ENCODE measurements around the gene ZNF862.
A peak's percentile ranks its signal among the peaks of the same experiment; 100 is the strongest.
"Not testable (repeated sequence)": the region's sequence is repeated elsewhere in the genome, so short reads cannot be mapped to it uniquely, and the experiment has no call there.

ZNF862 gene

GRCh38 chr7:149826344-149827088 lies 11.7 kb upstream of the ZNF862 start:
- ATAC-seq: no peak; the same call in 2 of the 3 replicates
- no peak for TF ChIP-seq PPARA (CRISPR knock-in tag; IDR thresholded peaks at IDR 0.05; ENCODE audit: borderline replicate concordance)
- no peak for TF ChIP-seq ZFP30 (CRISPR knock-in tag; IDR thresholded peaks at IDR 0.05)
- TF ChIP-seq ESRRG (CRISPR knock-in tag; IDR thresholded peaks at IDR 0.05): no peak
- TF ChIP-seq TCF4 (CRISPR knock-in tag; IDR thresholded peaks at IDR 0.05; ENCODE audit: borderline replicate concordance): no peak

GRCh38 chr7:149827089-149827981 lies 10.8 kb upstream of the ZNF862 start:
- no peak for ATAC-seq
- no peak for TF ChIP-seq CSDC2 (CRISPR knock-in tag; IDR thresholded peaks at IDR 0.05)
- TF ChIP-seq ZNF565 (CRISPR knock-in tag; conservative IDR thresholded peaks at IDR 0.05; ENCODE audit: low read depth): no peak

GRCh38 chr7:149828357-149829309 lies 9.5 kb upstream of the ZNF862 start:
- no peak for TF ChIP-seq RARB (CRISPR knock-in tag; IDR thresholded peaks at IDR 0.05)
- no peak for TF ChIP-seq CSDC2 (CRISPR knock-in tag; IDR thresholded peaks at IDR 0.05)
- TF ChIP-seq, protein P1, sequence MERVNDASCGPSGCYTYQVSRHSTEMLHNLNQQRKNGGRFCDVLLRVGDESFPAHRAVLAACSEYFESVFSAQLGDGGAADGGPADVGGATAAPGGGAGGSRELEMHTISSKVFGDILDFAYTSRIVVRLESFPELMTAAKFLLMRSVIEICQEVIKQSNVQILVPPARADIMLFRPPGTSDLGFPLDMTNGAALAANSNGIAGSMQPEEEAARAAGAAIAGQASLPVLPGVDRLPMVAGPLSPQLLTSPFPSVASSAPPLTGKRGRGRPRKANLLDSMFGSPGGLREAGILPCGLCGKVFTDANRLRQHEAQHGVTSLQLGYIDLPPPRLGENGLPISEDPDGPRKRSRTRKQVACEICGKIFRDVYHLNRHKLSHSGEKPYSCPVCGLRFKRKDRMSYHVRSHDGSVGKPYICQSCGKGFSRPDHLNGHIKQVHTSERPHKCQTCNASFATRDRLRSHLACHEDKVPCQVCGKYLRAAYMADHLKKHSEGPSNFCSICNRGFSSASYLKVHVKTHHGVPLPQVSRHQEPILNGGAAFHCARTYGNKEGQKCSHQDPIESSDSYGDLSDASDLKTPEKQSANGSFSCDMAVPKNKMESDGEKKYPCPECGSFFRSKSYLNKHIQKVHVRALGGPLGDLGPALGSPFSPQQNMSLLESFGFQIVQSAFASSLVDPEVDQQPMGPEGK (CRISPR knock-in tag; IDR thresholded peaks at IDR 0.05; ENCODE audit: borderline replicate concordance): no peak
- TF ChIP-seq GLIS3 (CRISPR knock-in tag; IDR thresholded peaks at IDR 0.05): no peak
- no peak for TF ChIP-seq BACH2 (CRISPR knock-in tag; IDR thresholded peaks at IDR 0.05; ENCODE audit: borderline replicate concordance)
- TF ChIP-seq ZFP30 (CRISPR knock-in tag; IDR thresholded peaks at IDR 0.05): no peak
- no peak for ATAC-seq

- ATAC-seq: not testable (repeated sequence)
These were observed 7.6 kb upstream of the ZNF862 start for GRCh38 chr7:149830527-149830926.

- TF ChIP-seq, protein P2, sequence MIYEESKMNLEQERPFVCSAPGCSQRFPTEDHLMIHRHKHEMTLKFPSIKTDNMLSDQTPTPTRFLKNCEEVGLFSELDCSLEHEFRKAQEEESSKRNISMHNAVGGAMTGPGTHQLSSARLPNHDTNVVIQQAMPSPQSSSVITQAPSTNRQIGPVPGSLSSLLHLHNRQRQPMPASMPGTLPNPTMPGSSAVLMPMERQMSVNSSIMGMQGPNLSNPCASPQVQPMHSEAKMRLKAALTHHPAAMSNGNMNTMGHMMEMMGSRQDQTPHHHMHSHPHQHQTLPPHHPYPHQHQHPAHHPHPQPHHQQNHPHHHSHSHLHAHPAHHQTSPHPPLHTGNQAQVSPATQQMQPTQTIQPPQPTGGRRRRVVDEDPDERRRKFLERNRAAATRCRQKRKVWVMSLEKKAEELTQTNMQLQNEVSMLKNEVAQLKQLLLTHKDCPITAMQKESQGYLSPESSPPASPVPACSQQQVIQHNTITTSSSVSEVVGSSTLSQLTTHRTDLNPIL (CRISPR knock-in tag; IDR thresholded peaks at IDR 0.05; ENCODE audit: low read depth): no peak
- TF ChIP-seq ZFP3 (CRISPR knock-in tag; IDR thresholded peaks at IDR 0.05) (no peak), ISL1 (CRISPR knock-in tag; IDR thresholded peaks at IDR 0.05) (no peak), BACH2 (CRISPR knock-in tag; IDR thresholded peaks at IDR 0.05; ENCODE audit: borderline replicate concordance) (no peak), RARB (CRISPR knock-in tag; IDR thresholded peaks at IDR 0.05) (no peak)
- TF ChIP-seq, protein P1 (CRISPR knock-in tag; IDR thresholded peaks at IDR 0.05; ENCODE audit: borderline replicate concordance): no peak
- peak; percentile 41 for ATAC-seq
These were observed 7.0 kb upstream of the ZNF862 start for GRCh38 chr7:149830997-149831740.

DNA sequence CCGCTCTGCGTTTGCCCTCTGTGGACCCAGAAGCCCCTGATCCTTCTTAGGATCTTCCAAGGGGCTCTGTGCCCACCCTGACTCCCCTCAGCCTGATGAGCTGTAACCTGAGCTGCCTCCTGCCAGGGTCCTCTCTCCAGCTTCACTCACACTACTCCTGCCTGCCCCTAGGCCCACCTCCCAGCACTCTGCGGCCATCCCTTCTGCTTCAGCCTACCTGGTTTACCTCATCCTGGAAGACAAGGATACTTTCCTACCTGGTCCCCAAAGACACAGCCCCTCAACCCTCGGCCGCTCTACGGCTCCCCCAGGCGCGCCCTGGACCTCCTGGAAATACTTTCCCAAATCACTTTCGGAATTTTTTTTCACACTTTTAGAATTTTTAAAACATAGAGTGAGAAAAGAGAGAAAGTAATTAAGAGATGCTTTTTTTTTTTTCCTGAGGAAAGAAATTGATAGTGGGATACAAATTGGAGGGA lies 6.4 kb upstream of the ZNF862 start:
- no peak for ATAC-seq
- TF ChIP-seq GLIS3 (CRISPR knock-in tag; IDR thresholded peaks at IDR 0.05) (no peak), ZNF70 (CRISPR knock-in tag; IDR thresholded peaks at IDR 0.05) (no peak), SNAI2 (CRISPR knock-in tag; IDR thresholded peaks at IDR 0.05) (no peak), TCF4 (CRISPR knock-in tag; IDR thresholded peaks at IDR 0.05; ENCODE audit: borderline replicate concordance) (no peak), ZC3H10 (CRISPR knock-in tag; IDR thresholded peaks at IDR 0.05) (no peak), PPARA (CRISPR knock-in tag; IDR thresholded peaks at IDR 0.05; ENCODE audit: borderline replicate concordance) (no peak)
- TF ChIP-seq, protein P3, sequence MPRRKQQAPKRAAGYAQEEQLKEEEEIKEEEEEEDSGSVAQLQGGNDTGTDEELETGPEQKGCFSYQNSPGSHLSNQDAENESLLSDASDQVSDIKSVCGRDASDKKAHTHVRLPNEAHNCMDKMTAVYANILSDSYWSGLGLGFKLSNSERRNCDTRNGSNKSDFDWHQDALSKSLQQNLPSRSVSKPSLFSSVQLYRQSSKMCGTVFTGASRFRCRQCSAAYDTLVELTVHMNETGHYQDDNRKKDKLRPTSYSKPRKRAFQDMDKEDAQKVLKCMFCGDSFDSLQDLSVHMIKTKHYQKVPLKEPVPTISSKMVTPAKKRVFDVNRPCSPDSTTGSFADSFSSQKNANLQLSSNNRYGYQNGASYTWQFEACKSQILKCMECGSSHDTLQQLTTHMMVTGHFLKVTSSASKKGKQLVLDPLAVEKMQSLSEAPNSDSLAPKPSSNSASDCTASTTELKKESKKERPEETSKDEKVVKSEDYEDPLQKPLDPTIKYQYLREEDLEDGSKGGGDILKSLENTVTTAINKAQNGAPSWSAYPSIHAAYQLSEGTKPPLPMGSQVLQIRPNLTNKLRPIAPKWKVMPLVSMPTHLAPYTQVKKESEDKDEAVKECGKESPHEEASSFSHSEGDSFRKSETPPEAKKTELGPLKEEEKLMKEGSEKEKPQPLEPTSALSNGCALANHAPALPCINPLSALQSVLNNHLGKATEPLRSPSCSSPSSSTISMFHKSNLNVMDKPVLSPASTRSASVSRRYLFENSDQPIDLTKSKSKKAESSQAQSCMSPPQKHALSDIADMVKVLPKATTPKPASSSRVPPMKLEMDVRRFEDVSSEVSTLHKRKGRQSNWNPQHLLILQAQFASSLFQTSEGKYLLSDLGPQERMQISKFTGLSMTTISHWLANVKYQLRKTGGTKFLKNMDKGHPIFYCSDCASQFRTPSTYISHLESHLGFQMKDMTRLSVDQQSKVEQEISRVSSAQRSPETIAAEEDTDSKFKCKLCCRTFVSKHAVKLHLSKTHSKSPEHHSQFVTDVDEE (CRISPR knock-in tag; IDR thresholded peaks at IDR 0.05): no peak
- TF ChIP-seq, protein P2 (CRISPR knock-in tag; IDR thresholded peaks at IDR 0.05; ENCODE audit: low read depth): no peak

Data from SK-N-SH treated with all-trans-retinoic acid at 6 μM for 48 hours (cell line).